ENCODE measurements around the gene SKA3. TPM values are rescaled to one million over a fixed set of nuclear protein-coding genes. Genes with fewer than 3 reads are reported as not detected.

The SKA3 gene
- total and polyA plus RNA-seq, 2 donors (not counting 1 experiment from before 2014, with no cell fraction given) = 6.1 to 6.6 TPM

DNA sequence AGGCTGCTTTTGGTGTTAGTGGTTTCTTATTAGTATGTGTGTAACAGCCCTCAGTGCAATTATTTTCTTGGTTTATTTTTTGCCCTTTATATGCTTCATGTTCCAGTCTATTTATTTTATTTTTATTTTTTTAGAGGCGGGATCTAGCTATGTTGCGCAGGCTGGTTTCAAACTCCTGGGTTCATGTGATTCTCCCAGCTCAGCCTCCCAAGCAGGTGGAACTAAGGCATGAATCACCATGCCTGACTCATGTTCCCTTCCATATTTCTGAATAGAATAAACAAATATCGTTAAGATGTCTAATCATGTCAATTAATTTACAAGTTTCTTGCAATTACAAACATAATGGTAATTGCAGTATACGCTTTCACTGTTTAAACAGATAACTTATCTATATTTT is 11.7 kb downstream of the SKA3 start:
- H3K4me2 ChIP-seq (ENCODE audit: extremely low read depth, insufficient read depth, low read length) = no peak overlapping the region
- no peak overlapping the region for H3K4me3 ChIP-seq (replicated peaks in 1 of 4; ENCODE audit: control extremely low read depth in 1 of 4, insufficient read depth in 1 of 4, low read depth in 3 of 4, low read length in 4 of 4)
- peaks cover 3% of the 10 kb centered on the region for H3K79me2 ChIP-seq (ENCODE audit: control insufficient read depth, insufficient read depth, low read length)
- TF ChIP-seq EZH2 (IDR thresholded peaks at IDR 0.05; ENCODE audit: low read length, missing control alignments) (no peak), CTCF (conservative IDR thresholded peaks at IDR 0.05 in 1 of 2, IDR thresholded peaks at IDR 0.05 in 1 of 2; ENCODE audit: low read depth in 1 of 2, low read length in 2 of 2) (no peak)
- H3K27ac ChIP-seq (ENCODE audit: insufficient read depth, low read length) = no peak overlapping the region
- H4K20me1 ChIP-seq (ENCODE audit: control insufficient read depth, extremely low read depth, insufficient read depth, low read length) = no peaks in the 10 kb centered on the region
- no peak overlapping the region for H3K9ac ChIP-seq (ENCODE audit: insufficient read depth, low read length)
- no peak overlapping the region for H2AFZ ChIP-seq (ENCODE audit: low read length)
- H3K4me1 ChIP-seq (ENCODE audit: control insufficient read depth, extremely low read depth, insufficient read depth, low read length) = no peaks in the 10 kb centered on the region
- DNase-seq (ENCODE audit: low read depth in 2 of 2) = peak; percentile 15 to 39
- no peaks in the 10 kb centered on the region for H3K27me3 ChIP-seq (ENCODE audit: control insufficient read depth, insufficient read depth, low read length)
- peaks cover 2% of the 10 kb centered on the region for H3K36me3 ChIP-seq (ENCODE audit: control insufficient read depth, insufficient read depth, low read length)
- no peaks in the 10 kb centered on the region for H3K9me3 ChIP-seq (ENCODE audit: control insufficient read depth, insufficient read depth, low read depth, low read length)

DNA sequence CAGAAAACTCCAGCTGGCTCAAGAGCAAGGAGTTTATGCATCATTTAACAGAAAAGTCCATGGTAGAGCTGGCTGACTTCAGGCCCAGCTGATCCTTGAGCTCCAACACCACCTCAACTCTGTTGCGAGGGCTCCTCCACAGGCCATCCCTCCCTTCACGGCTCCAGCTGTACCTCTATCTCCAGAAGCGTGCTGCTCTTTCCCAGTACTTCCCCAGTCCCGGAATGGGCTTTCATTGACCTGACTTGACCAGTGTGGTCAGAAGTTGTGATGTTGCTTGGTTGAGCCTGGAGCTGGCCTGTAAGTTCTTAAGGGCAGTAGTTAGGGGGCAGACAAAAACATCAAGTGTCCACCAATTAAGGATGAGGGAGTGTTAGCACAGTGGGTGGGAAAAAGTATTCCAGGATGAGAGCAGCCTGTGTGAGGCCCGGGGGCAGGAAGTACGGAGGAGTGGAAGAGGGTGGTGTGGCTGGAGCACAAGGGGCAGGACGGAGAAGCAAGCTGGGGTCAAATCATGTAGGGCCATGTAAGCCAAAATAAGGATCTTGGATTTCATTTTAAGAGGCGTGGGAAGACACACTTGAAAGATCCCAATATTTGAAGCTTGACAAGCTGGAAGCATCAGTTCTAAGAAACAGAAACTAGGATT is 24.0 kb downstream of the SKA3 start:
- Histone ChIP-seq H3K79me2 (ENCODE audit: control insufficient read depth, insufficient read depth, low read length) (no peaks in the 10 kb centered on the region), H3K4me1 (ENCODE audit: control insufficient read depth, extremely low read depth, insufficient read depth, low read length) (no peaks in the 10 kb centered on the region), H3K36me3 (ENCODE audit: control insufficient read depth, insufficient read depth, low read length) (peaks cover 8% of the 10 kb centered on the region), H3K4me3 (replicated peaks in 1 of 4; ENCODE audit: control extremely low read depth in 1 of 4, insufficient read depth in 1 of 4, low read depth in 3 of 4, low read length in 4 of 4) (no peak overlapping the region), H3K9ac (ENCODE audit: insufficient read depth, low read length) (no peak overlapping the region), H3K27ac (ENCODE audit: insufficient read depth, low read length) (no peak overlapping the region), H4K20me1 (ENCODE audit: control insufficient read depth, extremely low read depth, insufficient read depth, low read length) (no peaks in the 10 kb centered on the region), H2AFZ (ENCODE audit: low read length) (no peak overlapping the region), H3K4me2 (ENCODE audit: extremely low read depth, insufficient read depth, low read length) (no peak overlapping the region), H3K27me3 (ENCODE audit: control insufficient read depth, insufficient read depth, low read length) (no peaks in the 10 kb centered on the region), H3K9me3 (ENCODE audit: control insufficient read depth, insufficient read depth, low read depth, low read length) (no peaks in the 10 kb centered on the region)
- TF ChIP-seq EZH2 (IDR thresholded peaks at IDR 0.05; ENCODE audit: low read length, missing control alignments) (no peak), CTCF (conservative IDR thresholded peaks at IDR 0.05 in 1 of 2, IDR thresholded peaks at IDR 0.05 in 1 of 2; ENCODE audit: low read depth in 1 of 2, low read length in 2 of 2) (no peak)
- DNase-seq (ENCODE audit: low read depth in 2 of 2) = no peak

GRCh38 chr13:21150013-21150412 is 26.3 kb downstream of the SKA3 start:
- DNase-seq (ENCODE audit: low read depth in 2 of 2) = no peak
- H3K79me2 ChIP-seq (ENCODE audit: control insufficient read depth, insufficient read depth, low read length) = peaks cover 2% of the 10 kb centered on the region
- H3K4me3 ChIP-seq (replicated peaks in 1 of 4; ENCODE audit: control extremely low read depth in 1 of 4, insufficient read depth in 1 of 4, low read depth in 3 of 4, low read length in 4 of 4) = no peak overlapping the region
- no peaks in the 10 kb centered on the region for H3K27me3 ChIP-seq (ENCODE audit: control insufficient read depth, insufficient read depth, low read length)
- H3K4me2 ChIP-seq (ENCODE audit: extremely low read depth, insufficient read depth, low read length) = no peak overlapping the region
- no peaks in the 10 kb centered on the region for H4K20me1 ChIP-seq (ENCODE audit: control insufficient read depth, extremely low read depth, insufficient read depth, low read length)
- no peak overlapping the region for H3K9ac ChIP-seq (ENCODE audit: insufficient read depth, low read length)
- no peaks in the 10 kb centered on the region for H3K4me1 ChIP-seq (ENCODE audit: control insufficient read depth, extremely low read depth, insufficient read depth, low read length)
- H2AFZ ChIP-seq (ENCODE audit: low read length) = no peak overlapping the region
- no peaks in the 10 kb centered on the region for H3K9me3 ChIP-seq (ENCODE audit: control insufficient read depth, insufficient read depth, low read depth, low read length)
- no peak overlapping the region for H3K27ac ChIP-seq (ENCODE audit: insufficient read depth, low read length)
- TF ChIP-seq EZH2 (IDR thresholded peaks at IDR 0.05; ENCODE audit: low read length, missing control alignments) = no peak
- no peak for TF ChIP-seq CTCF (conservative IDR thresholded peaks at IDR 0.05 in 1 of 2, IDR thresholded peaks at IDR 0.05 in 1 of 2; ENCODE audit: low read depth in 1 of 2, low read length in 2 of 2)
- H3K36me3 ChIP-seq (ENCODE audit: control insufficient read depth, insufficient read depth, low read length) = peaks cover 8% of the 10 kb centered on the region

Measured in fibroblast of lung (primary cell).